OCI-M2 (cell line): Measurements from ENCODE around the gene ZNF302.
A peak's percentile ranks its signal among the peaks of the same experiment; 100 is the strongest.
"Not testable (repeated sequence)": the region's sequence is repeated elsewhere in the genome, so short reads cannot be mapped to it uniquely, and the experiment has no call there.

Experiments
- DNase-seq: peaks from one replicate; lab custom pipeline; 2025; ENCODE audit not compliant: unreplicated experiment; lab: John Stamatoyannopoulos, UW

Gene ZNF302

GRCh38 chr19:34671972-34672371 lies 5.5 kb upstream of the ZNF302 start:
- no peak for DNase-seq

- DNase-seq, result no peak
Measured at GRCh38 chr19:34673590-34673989, 3.9 kb upstream of the ZNF302 start.

GRCh38 chr19:34675250-34675649 lies 2.2 kb upstream of the ZNF302 start:
- DNase-seq, result no peak

GRCh38 chr19:34675919-34676318 lies 1.6 kb upstream of the ZNF302 start:
- no peak for DNase-seq

GRCh38 chr19:34676697-34677385 lies 637 bp upstream of the ZNF302 start, which contains the start of gene SCGB2B2:
Gene SCGB2B2, minus strand, starts transcription at chr19:34677159. Its CDS starts 82,596 bp downstream, at chr19:34594563.
- DNase-seq, result peak; percentile 97

- no peak for DNase-seq
Measured at GRCh38 chr19:34678085-34678412, 571 bp downstream of the ZNF302 start.

- DNase-seq, result no peak
Measured at GRCh38 chr19:34678421-34678820, 943 bp downstream of the ZNF302 start.

GRCh38 chr19:34681478-34681877 lies 4.0 kb downstream of the ZNF302 start:
- DNase-seq, result no peak

GRCh38 chr19:34685266-34685665 lies 7.8 kb downstream of the ZNF302 start:
- DNase-seq, result not testable (repeated sequence)

- no peak for DNase-seq
Measured at GRCh38 chr19:34686455-34686854, 9.0 kb downstream of the ZNF302 start.

GRCh38 chr19:34687348-34687747 lies 9.9 kb downstream of the ZNF302 start:
- DNase-seq, result no peak

GRCh38 chr19:34688592-34688991 lies 11.1 kb downstream of the ZNF302 start:
- no peak for DNase-seq

GRCh38 chr19:34690372-34690771 lies 12.9 kb downstream of the ZNF302 start:
- no peak for DNase-seq

GRCh38 chr19:34692549-34692948 lies 15.1 kb downstream of the ZNF302 start:
- DNase-seq, result no peak

GRCh38 chr19:34707661-34708060 lies 30.2 kb downstream of the ZNF302 start:
- DNase-seq, result no peak

GRCh38 chr19:34711890-34712289 lies 34.4 kb downstream of the ZNF302 start:
- no peak for DNase-seq

- peak; percentile 71 for DNase-seq
Measured at GRCh38 chr19:34712395-34713261, 35.1 kb downstream of the ZNF302 start.

GRCh38 chr19:34713262-34713637 lies 35.8 kb downstream of the ZNF302 start:
- DNase-seq, result no peak

- no peak for DNase-seq
Measured at GRCh38 chr19:34715357-34715756, 37.9 kb downstream of the ZNF302 start.

- no peak for DNase-seq
Measured at GRCh38 chr19:34722353-34722752, 44.9 kb downstream of the ZNF302 start.

- DNase-seq, result no peak
Measured at GRCh38 chr19:34725400-34725799, 47.9 kb downstream of the ZNF302 start.
